Measurements from ENCODE around the gene PRSS50. TPM values are rescaled to one million over a fixed set of nuclear protein-coding genes. Genes with fewer than 3 reads are reported as not detected.

PRSS50 gene
- total RNA-seq, 1 experiment from 2014 or later = not detected

GRCh38 chr3:46695962-46696894, 21.4 kb downstream of the PRSS50 start:
- H3K36me3 ChIP-seq (ENCODE audit: control insufficient read depth in 1 of 2, insufficient read depth in 2 of 2, low read length in 2 of 2) = no peaks in the 10 kb centered on the region
- H3K4me1 ChIP-seq (ENCODE audit: control insufficient read depth in 1 of 2, insufficient read depth in 2 of 2, low read length in 2 of 2) = peaks cover 21 to 53% of the 10 kb centered on the region in 2 experiments
- no peak overlapping the region for H3K4me2 ChIP-seq (ENCODE audit: low read length)
- no peak overlapping the region for H3K27ac ChIP-seq (ENCODE audit: low read depth, low read length)
- H3K4me3 ChIP-seq (replicated peaks in 1 of 2; ENCODE audit: low read depth in 1 of 2, low read length in 2 of 2) = no peak overlapping the region
- DNase-seq (ENCODE audit: low read depth, low spot score) = no peak
- POLR2A ChIA-PET = no interaction called here
- intact Hi-C loops (cut with micrococcal nuclease) = no loop called here
- CTCF ChIA-PET = interaction anchor here (0.8 to 1.6 kb wide), 3 partner anchors 33 to 208 kb away, joined by 3 to 4 read pairs (median 4); no protein-coding TSS in a partner anchor
- no peaks in the 10 kb centered on the region for H4K20me1 ChIP-seq (ENCODE audit: insufficient read depth)
- RAD21 ChIA-PET (ENCODE audit: low non-redundant PET in 1 of 2, low total read pairs in 2 of 2, uncharacterized antibody in 2 of 2, unreplicated experiment in 2 of 2) = no interaction called here
- no peak for TF ChIP-seq TCF7L2 (IDR thresholded peaks at IDR 0.05; ENCODE audit: borderline replicate concordance, extremely low read depth, insufficient read depth, insufficient read length)
- no peak for TF ChIP-seq RAD21 (IDR thresholded peaks at IDR 0.05; ENCODE audit: low read depth)
- TF ChIP-seq EZH2phosphoT487 (IDR thresholded peaks at IDR 0.05; ENCODE audit: borderline replicate concordance) = no peak
- no peak for TF ChIP-seq JUND (IDR thresholded peaks at IDR 0.05)
- TF ChIP-seq CTCF (IDR thresholded peaks at IDR 0.05 in 2 of 3, conservative IDR thresholded peaks at IDR 0.05 in 1 of 3; ENCODE audit: borderline replicate concordance in 1 of 3, insufficient read depth in 1 of 3, low read depth in 2 of 3, low read length in 2 of 3) = no peak
- TF ChIP-seq EZH2 (IDR thresholded peaks at IDR 0.05) = no peak
- no peak for TF ChIP-seq REST (IDR thresholded peaks at IDR 0.05; ENCODE audit: low read depth)
- no peak for TF ChIP-seq ZBTB33 (IDR thresholded peaks at IDR 0.05; ENCODE audit: extremely low read depth, insufficient replicate concordance, low read length)
- TF ChIP-seq ZFX (IDR thresholded peaks at IDR 0.05) = no peak
- no peak for TF ChIP-seq SRF (IDR thresholded peaks at IDR 0.05; ENCODE audit: low read depth)
- no peak for TF ChIP-seq EGR1 (IDR thresholded peaks at IDR 0.05; ENCODE audit: low read depth)
- no peak for TF ChIP-seq ATF3 (IDR thresholded peaks at IDR 0.05)
- no peak for TF ChIP-seq MAX (IDR thresholded peaks at IDR 0.05)
- TF ChIP-seq FOSL1 (IDR thresholded peaks at IDR 0.05; ENCODE audit: low read depth) = no peak
- no peak for TF ChIP-seq CBX3 (IDR thresholded peaks at IDR 0.05; ENCODE audit: low read depth)
- TF ChIP-seq ZNF274 (IDR thresholded peaks at IDR 0.05; ENCODE audit: low read depth, low read length) = no peak
- no peak for TF ChIP-seq POLR2A (IDR thresholded peaks at IDR 0.05; ENCODE audit: borderline replicate concordance, extremely low read depth, insufficient read depth, insufficient read length)
- no peak for TF ChIP-seq SIN3A (IDR thresholded peaks at IDR 0.05; ENCODE audit: low read depth)
- TF ChIP-seq SP1 (IDR thresholded peaks at IDR 0.05; ENCODE audit: low read depth) = no peak
- H3K79me2 ChIP-seq (ENCODE audit: insufficient read depth, low read length) = no peaks in the 10 kb centered on the region
- no peaks in the 10 kb centered on the region for H3K9me3 ChIP-seq (ENCODE audit: control insufficient read depth in 1 of 2, insufficient read depth in 1 of 2, low read depth in 1 of 2, low read length in 2 of 2)
- no TSS peak for BruUV-seq (replicated peaks)
- no peaks in the 10 kb centered on the region for H3K9me2 ChIP-seq (ENCODE audit: insufficient read depth)
- no peak overlapping the region for H2AFZ ChIP-seq (ENCODE audit: low read depth, low read length, poor library complexity, severe bottlenecking)
- no peak for ATAC-seq
- H3K9ac ChIP-seq (ENCODE audit: low read length) = no peak overlapping the region
- H3K27me3 ChIP-seq (ENCODE audit: insufficient read depth, low read length) = no peaks in the 10 kb centered on the region
